Suprapubic skin (tissue), 3 donors: ENCODE measurements around the gene DOK5.

ENCODE experiments used
- POLR2AphosphoS5 ChIP-seq, 3 donors: sonication (generic); formaldehyde crosslinking; IDR thresholded peaks; one replicate each; pipeline ENCODE4 v1.6.1; 2017; ENCODE audit warnings: antibody characterized with exemption in 3 of 3
- TF ChIP-seq, protein P1 (sequence below), 2 donors: fragments of 200-600 bp in 1 of 2; fragments of 450-650 bp in 1 of 2; sonication (generic) in 1 of 2; IDR thresholded peaks; one replicate each; pipeline ENCODE4 v1.5.1; 2016 to 2019; ENCODE audit warnings: antibody characterized with exemption in 2 of 2, mild to moderate bottlenecking in 1 of 2, moderate library complexity in 1 of 2

- TF ChIP-seq, protein P1, sequence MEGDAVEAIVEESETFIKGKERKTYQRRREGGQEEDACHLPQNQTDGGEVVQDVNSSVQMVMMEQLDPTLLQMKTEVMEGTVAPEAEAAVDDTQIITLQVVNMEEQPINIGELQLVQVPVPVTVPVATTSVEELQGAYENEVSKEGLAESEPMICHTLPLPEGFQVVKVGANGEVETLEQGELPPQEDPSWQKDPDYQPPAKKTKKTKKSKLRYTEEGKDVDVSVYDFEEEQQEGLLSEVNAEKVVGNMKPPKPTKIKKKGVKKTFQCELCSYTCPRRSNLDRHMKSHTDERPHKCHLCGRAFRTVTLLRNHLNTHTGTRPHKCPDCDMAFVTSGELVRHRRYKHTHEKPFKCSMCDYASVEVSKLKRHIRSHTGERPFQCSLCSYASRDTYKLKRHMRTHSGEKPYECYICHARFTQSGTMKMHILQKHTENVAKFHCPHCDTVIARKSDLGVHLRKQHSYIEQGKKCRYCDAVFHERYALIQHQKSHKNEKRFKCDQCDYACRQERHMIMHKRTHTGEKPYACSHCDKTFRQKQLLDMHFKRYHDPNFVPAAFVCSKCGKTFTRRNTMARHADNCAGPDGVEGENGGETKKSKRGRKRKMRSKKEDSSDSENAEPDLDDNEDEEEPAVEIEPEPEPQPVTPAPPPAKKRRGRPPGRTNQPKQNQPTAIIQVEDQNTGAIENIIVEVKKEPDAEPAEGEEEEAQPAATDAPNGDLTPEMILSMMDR (IDR thresholded peaks at IDR 0.05) = no peak
- TF ChIP-seq POLR2AphosphoS5 (IDR thresholded peaks at IDR 0.05) = no peak
Measured at GRCh38 chr20:54576518-54576917, 101.1 kb downstream of the DOK5 start.
